Endometrial microvascular endothelial cells (primary cell): ENCODE results near the gene TEX261. TPM values are rescaled to one million over a fixed set of nuclear protein-coding genes. Genes with fewer than 3 reads are reported as not detected.

Experiments
- in situ Hi-C: cut with HindIII; loops from 2 replicates; pipeline ENCODE4 v1.10.0; 2017; ENCODE audit warnings: low sequenced_read_pairs, low pct_unique_long_range_greater_than_20kb; ENCODE audit errors: inconsistent ontology term
- total RNA-seq: library from RNA; depleted of rRNA; stranded (reverse); fragments of >200 nt; gene quantifications from one replicate; pipeline ENCODE4 v1.2.3, GENCODE V29; 2015; ENCODE audit errors: inconsistent ontology term

TEX261 gene
- total RNA-seq, 1 donor from 2014 or later: 88.5 TPM

GRCh38 chr2:70941701-70942100, 53.0 kb downstream of the TEX261 start:
- in situ Hi-C loops: no loop called here

- in situ Hi-C loops: no loop called here
Observed at GRCh38 chr2:70941186-70941585, 53.5 kb downstream of the TEX261 start.

- in situ Hi-C loops: no loop called here
Observed at GRCh38 chr2:70939839-70940580, 54.7 kb downstream of the TEX261 start.

GRCh38 chr2:70939001-70939838, 55.5 kb downstream of the TEX261 start:
- in situ Hi-C loops: no loop called here

GRCh38 chr2:70938586-70938950, 56.1 kb downstream of the TEX261 start:
- in situ Hi-C loops: no loop called here

GRCh38 chr2:70937866-70938585, 56.6 kb downstream of the TEX261 start:
- in situ Hi-C loops: no loop called here

- in situ Hi-C loops: no loop called here
Observed at GRCh38 chr2:70936979-70937811, 57.5 kb downstream of the TEX261 start.

- in situ Hi-C loops: no loop called here
Observed at GRCh38 chr2:70936165-70936978, 58.3 kb downstream of the TEX261 start.

Other genes starting within 250 kb of the TEX261 start
- gene ADD2, start 226.7 kb downstream of the TEX261 start, total RNA-seq: 0.74 TPM
- gene FIGLA, start 204.2 kb downstream of the TEX261 start, total RNA-seq: not detected
- not detected for gene CLEC4F, start 174.3 kb downstream of the TEX261 start, total RNA-seq
- gene CD207, start 159.1 kb downstream of the TEX261 start, total RNA-seq: not detected
- 6.4 TPM for gene VAX2, start 94.3 kb downstream of the TEX261 start, total RNA-seq
- not detected for gene ATP6V1B1, start 59.0 kb downstream of the TEX261 start, total RNA-seq
- gene ANKRD53, start 16.2 kb downstream of the TEX261 start, total RNA-seq: not detected
- 105 TPM for gene NAGK, start 73.8 kb upstream of the TEX261 start, total RNA-seq
- gene MCEE, start 135.4 kb upstream of the TEX261 start, total RNA-seq: 4.7 TPM
- gene MPHOSPH10, start 135.8 kb upstream of the TEX261 start, total RNA-seq: 10.8 TPM
- 1.1 TPM for gene PAIP2B, start 232.2 kb upstream of the TEX261 start, total RNA-seq